GM21825 (cell line): Measurements from ENCODE around the gene C1orf52.
"Not testable (repeated sequence)": the region's sequence is repeated elsewhere in the genome, so short reads cannot be mapped to it uniquely, and the experiment has no call there.

ENCODE experiments used
- ATAC-seq: cut with Tn5 transposase; IDR thresholded peaks from one replicate; pipeline ENCODE4 v1.9.1; 2021; ENCODE audit warnings: mild to moderate bottlenecking, moderate library complexity; ENCODE audit not compliant: unreplicated experiment

Gene C1orf52

GRCh38 chr1:85278853-85279314 is 19.4 kb upstream of the C1orf52 start:
- ATAC-seq = no peak

GRCh38 chr1:85277802-85278201 is 18.3 kb upstream of the C1orf52 start:
- ATAC-seq = no peak

GRCh38 chr1:85276978-85277639 is 17.6 kb upstream of the C1orf52 start:
- ATAC-seq = no peak

- peak; percentile 96 for ATAC-seq
Observed at GRCh38 chr1:85276215-85276977, 16.9 kb upstream of the C1orf52 start, which contains the start of gene BCL10. Gene BCL10 (minus strand): TSS chr1:85276632. CDS start chr1:85276352, 280 bp downstream.

- ATAC-seq = peak; percentile 15
Observed at GRCh38 chr1:85275701-85276214, 16.3 kb upstream of the C1orf52 start.

- ATAC-seq = no peak
Observed at GRCh38 chr1:85274969-85275453, 15.5 kb upstream of the C1orf52 start.

- no peak for ATAC-seq
Observed at GRCh38 chr1:85273397-85273796, 13.9 kb upstream of the C1orf52 start.

GRCh38 chr1:85268801-85269585 is 9.5 kb upstream of the C1orf52 start:
- no peak for ATAC-seq

- ATAC-seq = no peak
Observed at GRCh38 chr1:85267313-85267712, 7.9 kb upstream of the C1orf52 start.

- no peak for ATAC-seq
Observed at GRCh38 chr1:85264150-85264549, 4.7 kb upstream of the C1orf52 start.

- no peak for ATAC-seq
Observed at GRCh38 chr1:85262985-85263384, 3.5 kb upstream of the C1orf52 start.

GRCh38 chr1:85259912-85260274 is 431 bp upstream of the C1orf52 start:
- ATAC-seq = no peak

GRCh38 chr1:85258536-85259117 is 835 bp downstream of the C1orf52 start:
- no peak for ATAC-seq

GRCh38 chr1:85249042-85249441 is 10.4 kb downstream of the C1orf52 start:
- ATAC-seq = not testable (repeated sequence)

GRCh38 chr1:85245891-85246290 is 13.6 kb downstream of the C1orf52 start:
- no peak for ATAC-seq

- no peak for ATAC-seq
Observed at GRCh38 chr1:85245456-85245855, 14.0 kb downstream of the C1orf52 start.

GRCh38 chr1:85244271-85245061 is 15.0 kb downstream of the C1orf52 start:
- no peak for ATAC-seq

GRCh38 chr1:85243372-85243771 is 16.1 kb downstream of the C1orf52 start:
- ATAC-seq = no peak

- ATAC-seq = no peak
Observed at GRCh38 chr1:85240643-85241042, 18.8 kb downstream of the C1orf52 start.

- ATAC-seq = no peak
Observed at GRCh38 chr1:85240174-85240601, 19.3 kb downstream of the C1orf52 start.
